Suprapubic skin (tissue), 4 donors: ENCODE measurements around the gene ZC3H8. TPM values are rescaled to one million over a fixed set of nuclear protein-coding genes. Genes with fewer than 3 reads are reported as not detected.
A peak's percentile ranks its signal among the peaks of the same experiment; 100 is the strongest.

Experiments used
- DNase-seq, 2 donors: peaks; one replicate each; pipeline ENCODE4 v3.0.0-alpha.2; 2019; ENCODE audit warnings: low spot score in 2 of 2
- H3K27ac ChIP-seq: fragments of 200-600 bp; sonication (generic); one replicate; pipeline ENCODE4 v1.5.1; 2019
- H3K27me3 ChIP-seq: fragments of 200-600 bp; sonication (generic); one replicate; pipeline ENCODE4 v1.5.1; 2019
- H3K36me3 ChIP-seq: fragments of 200-600 bp; sonication (generic); one replicate; pipeline ENCODE4 v1.5.1; 2019
- H3K4me1 ChIP-seq: fragments of 200-600 bp; sonication (generic); one replicate; pipeline ENCODE4 v1.5.1; 2019
- H3K4me3 ChIP-seq: fragments of 200-600 bp; sonication (generic); one replicate; pipeline ENCODE4 v1.5.1; 2019; ENCODE audit warnings: mild to moderate bottlenecking
- H3K9me3 ChIP-seq: fragments of 200-600 bp; sonication (generic); one replicate; pipeline ENCODE4 v1.5.1; 2019
- EP300 ChIP-seq: sonication (generic); formaldehyde crosslinking; IDR thresholded peaks from one replicate; pipeline ENCODE4 v1.6.1; 2017; ENCODE audit warnings: antibody characterized with exemption
- POLR2A ChIP-seq, 2 donors: fragments of 450-650 bp; IDR thresholded peaks; one replicate each; pipeline ENCODE4 v1.6.1; 2017; ENCODE audit warnings: antibody characterized with exemption in 2 of 2, mild to moderate bottlenecking in 2 of 2, moderate library complexity in 2 of 2
- POLR2AphosphoS5 ChIP-seq, 3 donors: sonication (generic); formaldehyde crosslinking; IDR thresholded peaks; one replicate each; pipeline ENCODE4 v1.6.1; 2017; ENCODE audit warnings: antibody characterized with exemption in 3 of 3
- WGBS: methylation state at CpG from one replicate; pipeline ENCODE4 v1.1.5; 2018; 5-methylcytosine and 5-hydroxymethylcytosine counted together
- total RNA-seq, 4 donors: library from RNA; depleted of rRNA; stranded (reverse); fragments of >200 nt; gene quantifications; one replicate each; pipeline ENCODE4 v1.1.0, GENCODE V29; 2016
- TF ChIP-seq, protein P1 (sequence below), 2 donors: fragments of 200-600 bp in 1 of 2; fragments of 450-650 bp in 1 of 2; sonication (generic) in 1 of 2; IDR thresholded peaks; one replicate each; pipeline ENCODE4 v1.5.1; 2016 to 2019; ENCODE audit warnings: antibody characterized with exemption in 2 of 2, mild to moderate bottlenecking in 1 of 2, moderate library complexity in 1 of 2

ZC3H8 gene
- total RNA-seq, 4 donors from 2014 or later = 10.1 to 65.9 (median 35.2) TPM

- Histone ChIP-seq H3K27ac (no peak overlapping the region), H3K36me3 (no peaks in the 10 kb centered on the region), H3K4me1 (peaks cover 5% of the 10 kb centered on the region), H3K27me3 (peaks cover 19% of the 10 kb centered on the region), H3K4me3 (no peak overlapping the region), H3K9me3 (no peaks in the 10 kb centered on the region)
- no peak for DNase-seq
- no peak for TF ChIP-seq EP300
- TF ChIP-seq, protein P1, sequence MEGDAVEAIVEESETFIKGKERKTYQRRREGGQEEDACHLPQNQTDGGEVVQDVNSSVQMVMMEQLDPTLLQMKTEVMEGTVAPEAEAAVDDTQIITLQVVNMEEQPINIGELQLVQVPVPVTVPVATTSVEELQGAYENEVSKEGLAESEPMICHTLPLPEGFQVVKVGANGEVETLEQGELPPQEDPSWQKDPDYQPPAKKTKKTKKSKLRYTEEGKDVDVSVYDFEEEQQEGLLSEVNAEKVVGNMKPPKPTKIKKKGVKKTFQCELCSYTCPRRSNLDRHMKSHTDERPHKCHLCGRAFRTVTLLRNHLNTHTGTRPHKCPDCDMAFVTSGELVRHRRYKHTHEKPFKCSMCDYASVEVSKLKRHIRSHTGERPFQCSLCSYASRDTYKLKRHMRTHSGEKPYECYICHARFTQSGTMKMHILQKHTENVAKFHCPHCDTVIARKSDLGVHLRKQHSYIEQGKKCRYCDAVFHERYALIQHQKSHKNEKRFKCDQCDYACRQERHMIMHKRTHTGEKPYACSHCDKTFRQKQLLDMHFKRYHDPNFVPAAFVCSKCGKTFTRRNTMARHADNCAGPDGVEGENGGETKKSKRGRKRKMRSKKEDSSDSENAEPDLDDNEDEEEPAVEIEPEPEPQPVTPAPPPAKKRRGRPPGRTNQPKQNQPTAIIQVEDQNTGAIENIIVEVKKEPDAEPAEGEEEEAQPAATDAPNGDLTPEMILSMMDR (IDR thresholded peaks at IDR 0.05) = no peak
- 88% methylated on average over 8 of the region's 8 CpGs for WGBS
Measured at GRCh38 chr2:112183327-112184025, 71.4 kb downstream of the ZC3H8 start.

GRCh38 chr2:112182581-112183034 is 72.2 kb downstream of the ZC3H8 start:
- DNase-seq = no peak
- Histone ChIP-seq H3K27me3 (peaks cover 19% of the 10 kb centered on the region), H3K4me1 (peaks cover 5% of the 10 kb centered on the region), H3K4me3 (no peak overlapping the region), H3K9me3 (no peaks in the 10 kb centered on the region), H3K27ac (no peak overlapping the region), H3K36me3 (no peaks in the 10 kb centered on the region)
- WGBS = 79% methylated on average over 3 of the region's 17 CpGs
- TF ChIP-seq, protein P1 (IDR thresholded peaks at IDR 0.05) = no peak
- TF ChIP-seq POLR2AphosphoS5 (IDR thresholded peaks at IDR 0.05) = no peak
- TF ChIP-seq POLR2A (IDR thresholded peaks at IDR 0.05) = no peak
- TF ChIP-seq EP300 = no peak

DNA sequence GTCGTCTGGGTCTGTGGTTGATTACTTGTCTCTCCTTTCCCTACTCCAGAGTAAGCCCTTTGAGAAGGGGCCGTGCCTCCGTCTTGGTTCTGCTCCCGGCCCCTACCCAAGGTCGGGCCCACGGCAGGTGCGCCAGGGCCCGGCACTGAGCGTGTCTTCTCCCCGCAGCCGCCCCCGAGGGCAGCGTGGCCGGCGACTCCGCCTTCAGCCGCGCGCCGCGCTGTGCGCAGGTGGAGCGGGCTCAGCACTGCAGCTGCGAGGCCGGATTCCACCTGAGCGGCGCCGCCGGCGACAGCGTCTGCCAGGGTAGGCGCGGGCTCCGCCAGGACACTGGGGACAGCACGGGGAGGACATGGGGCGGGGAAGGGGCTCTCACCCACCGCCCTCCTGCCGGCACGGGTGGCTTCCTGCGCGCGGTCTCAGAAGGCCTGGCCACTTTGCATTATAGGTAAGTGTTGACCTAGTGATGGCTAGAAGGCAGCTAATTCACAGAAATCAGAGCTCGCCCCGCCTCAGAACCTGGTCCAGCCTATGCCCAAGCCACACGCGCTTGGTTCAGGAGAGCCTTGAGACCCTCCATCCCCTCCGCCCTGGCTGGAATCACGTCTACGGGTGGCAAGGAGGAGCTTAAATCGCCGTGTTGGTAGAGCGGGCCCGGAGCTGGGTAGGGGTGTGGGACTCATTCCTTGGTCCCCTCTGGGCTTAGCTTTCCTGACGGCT is 73.1 kb downstream of the ZC3H8 start:
- 46% methylated on average over 28 of the region's 54 CpGs for WGBS
- no peak for DNase-seq
- Histone ChIP-seq H3K27ac (no peak overlapping the region), H3K9me3 (no peaks in the 10 kb centered on the region), H3K36me3 (no peaks in the 10 kb centered on the region), H3K4me3 (peak overlapping the region; percentile 7), H3K4me1 (peaks cover 5% of the 10 kb centered on the region), H3K27me3 (peaks cover 22% of the 10 kb centered on the region)
- TF ChIP-seq POLR2AphosphoS5 (IDR thresholded peaks at IDR 0.05) = no peak
- TF ChIP-seq POLR2A (IDR thresholded peaks at IDR 0.05) = no peak
- no peak for TF ChIP-seq EP300
- TF ChIP-seq, protein P1 (IDR thresholded peaks at IDR 0.05) = no peak

GRCh38 chr2:112175958-112176573 is 78.8 kb downstream of the ZC3H8 start:
- H3K4me1 ChIP-seq = no peaks in the 10 kb centered on the region
- no peak for DNase-seq
- peaks cover 11% of the 10 kb centered on the region for H3K27me3 ChIP-seq
- no peak overlapping the region for H3K27ac ChIP-seq
- H3K9me3 ChIP-seq = no peaks in the 10 kb centered on the region
- no peaks in the 10 kb centered on the region for H3K36me3 ChIP-seq
- TF ChIP-seq POLR2A (IDR thresholded peaks at IDR 0.05) = no peak
- TF ChIP-seq, protein P1 (IDR thresholded peaks at IDR 0.05) = no peak
- no peak for TF ChIP-seq POLR2AphosphoS5 (IDR thresholded peaks at IDR 0.05)
- TF ChIP-seq EP300 = no peak
- no peak overlapping the region for H3K4me3 ChIP-seq
- WGBS = 97% methylated on average over 7 of the region's 7 CpGs

DNA sequence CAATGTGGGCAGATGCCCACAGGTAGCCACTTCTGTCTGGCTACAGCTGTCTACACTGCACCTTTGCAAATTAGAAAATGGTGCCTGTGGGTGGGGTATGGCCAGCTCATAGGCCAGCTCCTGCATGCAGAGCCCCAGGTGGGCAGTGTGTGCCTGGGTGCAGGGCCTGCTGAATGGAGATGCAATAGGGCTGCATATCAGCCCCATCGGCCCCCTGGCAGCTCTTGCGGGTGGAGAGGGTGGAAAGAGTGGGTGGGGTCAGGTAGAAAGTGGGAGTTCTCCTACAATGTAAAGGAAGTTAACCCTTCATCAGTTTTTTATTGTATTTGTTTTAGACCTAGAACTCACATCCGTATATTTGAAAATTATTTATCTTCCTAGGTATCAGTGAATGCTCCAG is 79.5 kb downstream of the ZC3H8 start:
- Histone ChIP-seq H3K9me3 (no peaks in the 10 kb centered on the region), H3K4me1 (no peaks in the 10 kb centered on the region), H3K4me3 (no peak overlapping the region), H3K27me3 (peaks cover 5% of the 10 kb centered on the region), H3K36me3 (no peaks in the 10 kb centered on the region), H3K27ac (no peak overlapping the region)
- no peak for DNase-seq
- TF ChIP-seq POLR2AphosphoS5 (IDR thresholded peaks at IDR 0.05) (no peak), EP300 (no peak), POLR2A (IDR thresholded peaks at IDR 0.05) (no peak)
- TF ChIP-seq, protein P1 (IDR thresholded peaks at IDR 0.05) = no peak
- 87% methylated on average over 3 of the region's 3 CpGs for WGBS
